GM12874 (cell line): ENCODE measurements around the gene HELZ2.

Experiments used
- TF ChIP-seq, protein P1 (sequence below): IDR thresholded peaks from 2 replicates; pipeline ENCODE4 v1.5.1; 2011; ENCODE audit warnings: low read depth, mild to moderate bottlenecking, control low read depth, low read length, moderate library complexity; ENCODE audit not compliant: insufficient read depth

Gene HELZ2

DNA sequence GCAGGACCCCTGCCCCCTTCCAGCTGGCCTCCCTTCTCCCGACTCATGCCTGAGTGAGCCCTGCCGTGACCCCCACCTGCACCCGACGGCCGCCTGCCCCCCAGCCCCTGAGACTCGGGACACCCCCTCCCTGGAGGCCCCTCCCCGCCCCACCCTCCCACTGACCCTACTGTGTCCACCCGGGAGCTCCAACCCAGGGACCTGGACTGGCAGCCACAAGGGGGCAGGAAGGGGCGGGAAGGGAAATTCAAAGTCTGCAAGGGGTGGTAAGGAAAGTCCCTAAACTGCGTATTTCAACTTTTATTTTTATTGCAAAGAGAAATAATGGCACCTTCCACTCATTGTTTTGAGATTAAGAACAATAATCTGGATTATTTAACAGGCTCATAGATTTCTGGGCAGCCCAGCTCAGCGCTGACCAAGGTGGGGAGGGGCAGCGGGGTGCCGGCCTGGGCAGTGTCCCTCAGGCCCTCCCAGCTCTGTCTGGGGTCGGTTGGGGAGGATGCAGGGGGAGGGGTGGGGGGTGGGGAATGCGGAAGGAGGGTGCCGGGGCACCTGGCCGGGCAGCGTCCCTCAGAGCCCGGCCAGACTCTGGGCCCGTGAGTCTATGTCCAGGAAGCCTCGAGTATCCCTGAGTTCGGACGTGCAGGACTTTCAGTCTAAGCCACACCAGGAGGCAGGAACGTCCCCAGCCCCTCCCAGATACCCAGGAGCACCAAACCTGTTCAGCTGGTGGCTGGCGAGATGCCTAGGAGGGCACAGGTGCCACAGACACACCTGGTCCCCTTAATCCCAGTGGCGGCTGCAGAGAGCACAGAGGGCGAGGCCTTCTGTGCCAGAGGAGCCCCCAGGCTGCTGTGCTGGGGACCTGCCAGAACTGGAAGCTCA lies 35.6 kb downstream of the HELZ2 start:
- TF ChIP-seq, protein P1, sequence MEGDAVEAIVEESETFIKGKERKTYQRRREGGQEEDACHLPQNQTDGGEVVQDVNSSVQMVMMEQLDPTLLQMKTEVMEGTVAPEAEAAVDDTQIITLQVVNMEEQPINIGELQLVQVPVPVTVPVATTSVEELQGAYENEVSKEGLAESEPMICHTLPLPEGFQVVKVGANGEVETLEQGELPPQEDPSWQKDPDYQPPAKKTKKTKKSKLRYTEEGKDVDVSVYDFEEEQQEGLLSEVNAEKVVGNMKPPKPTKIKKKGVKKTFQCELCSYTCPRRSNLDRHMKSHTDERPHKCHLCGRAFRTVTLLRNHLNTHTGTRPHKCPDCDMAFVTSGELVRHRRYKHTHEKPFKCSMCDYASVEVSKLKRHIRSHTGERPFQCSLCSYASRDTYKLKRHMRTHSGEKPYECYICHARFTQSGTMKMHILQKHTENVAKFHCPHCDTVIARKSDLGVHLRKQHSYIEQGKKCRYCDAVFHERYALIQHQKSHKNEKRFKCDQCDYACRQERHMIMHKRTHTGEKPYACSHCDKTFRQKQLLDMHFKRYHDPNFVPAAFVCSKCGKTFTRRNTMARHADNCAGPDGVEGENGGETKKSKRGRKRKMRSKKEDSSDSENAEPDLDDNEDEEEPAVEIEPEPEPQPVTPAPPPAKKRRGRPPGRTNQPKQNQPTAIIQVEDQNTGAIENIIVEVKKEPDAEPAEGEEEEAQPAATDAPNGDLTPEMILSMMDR: no peak

DNA sequence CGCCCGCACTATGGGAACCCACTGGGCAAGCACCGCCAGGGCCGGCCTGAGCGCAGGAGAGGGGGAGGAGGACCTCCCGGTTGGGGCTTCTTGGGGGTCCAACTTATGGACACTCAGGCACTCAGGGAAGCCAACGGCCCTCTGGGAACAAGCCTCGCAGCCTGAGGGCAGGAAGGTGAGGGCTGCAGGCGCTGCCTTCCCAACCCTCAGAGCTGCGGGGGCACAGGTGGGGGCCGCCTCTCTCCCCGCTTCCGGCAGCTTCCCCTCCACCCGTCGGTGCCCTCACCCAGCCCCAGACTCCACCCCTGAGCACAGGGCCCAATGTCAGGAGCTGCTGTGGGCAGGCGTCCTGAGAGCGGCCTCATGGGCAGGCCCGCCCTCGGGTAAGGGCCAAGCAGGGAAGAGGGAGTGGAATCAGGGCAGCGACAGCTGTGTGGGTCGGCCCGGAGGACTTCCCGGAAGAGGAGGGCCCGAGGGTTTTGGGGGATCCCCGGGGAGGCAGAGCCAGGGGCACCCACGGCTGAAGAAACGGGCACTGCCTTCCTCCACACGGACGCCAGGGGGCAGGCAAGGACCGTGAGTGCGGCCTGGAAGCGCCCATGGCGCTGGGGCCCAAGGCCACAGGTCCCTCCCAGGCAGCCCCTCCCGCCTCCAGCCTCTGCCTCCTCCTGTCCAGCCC lies 36.4 kb downstream of the HELZ2 start:
- TF ChIP-seq, protein P1: peak; percentile 98

DNA sequence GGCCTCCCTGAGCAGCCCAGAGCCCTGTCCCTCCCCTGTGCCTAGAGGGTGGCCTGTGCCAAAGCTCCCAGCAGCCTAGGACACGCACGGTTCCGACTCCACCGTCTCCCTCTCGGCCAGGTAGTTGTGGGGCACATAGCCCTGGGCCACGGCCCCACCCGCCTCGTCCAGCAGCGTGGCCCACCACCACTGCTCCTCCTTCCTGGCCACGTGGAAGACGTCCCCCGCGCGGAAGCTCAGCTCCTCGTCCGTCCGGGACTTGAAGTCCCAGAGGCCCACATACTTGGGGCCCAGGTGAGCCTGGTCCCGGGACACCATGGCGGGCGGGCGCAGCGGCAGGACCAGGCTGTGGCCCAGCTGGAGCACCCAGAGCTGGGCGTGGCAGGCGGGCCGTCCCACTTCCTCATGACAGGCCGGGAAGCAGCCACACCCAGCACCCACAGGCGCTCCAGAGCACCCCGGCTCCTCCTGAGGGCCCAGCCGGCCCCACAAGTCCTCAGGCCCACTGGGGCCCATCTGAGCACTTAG lies 37.0 kb downstream of the HELZ2 start, which contains the start of gene PTK6:
TSS of gene PTK6 (minus strand) at position 380 of the 528 bp plus-strand sequence. CDS start at position 318, 62 bp downstream.
- TF ChIP-seq, protein P1: no peak

DNA sequence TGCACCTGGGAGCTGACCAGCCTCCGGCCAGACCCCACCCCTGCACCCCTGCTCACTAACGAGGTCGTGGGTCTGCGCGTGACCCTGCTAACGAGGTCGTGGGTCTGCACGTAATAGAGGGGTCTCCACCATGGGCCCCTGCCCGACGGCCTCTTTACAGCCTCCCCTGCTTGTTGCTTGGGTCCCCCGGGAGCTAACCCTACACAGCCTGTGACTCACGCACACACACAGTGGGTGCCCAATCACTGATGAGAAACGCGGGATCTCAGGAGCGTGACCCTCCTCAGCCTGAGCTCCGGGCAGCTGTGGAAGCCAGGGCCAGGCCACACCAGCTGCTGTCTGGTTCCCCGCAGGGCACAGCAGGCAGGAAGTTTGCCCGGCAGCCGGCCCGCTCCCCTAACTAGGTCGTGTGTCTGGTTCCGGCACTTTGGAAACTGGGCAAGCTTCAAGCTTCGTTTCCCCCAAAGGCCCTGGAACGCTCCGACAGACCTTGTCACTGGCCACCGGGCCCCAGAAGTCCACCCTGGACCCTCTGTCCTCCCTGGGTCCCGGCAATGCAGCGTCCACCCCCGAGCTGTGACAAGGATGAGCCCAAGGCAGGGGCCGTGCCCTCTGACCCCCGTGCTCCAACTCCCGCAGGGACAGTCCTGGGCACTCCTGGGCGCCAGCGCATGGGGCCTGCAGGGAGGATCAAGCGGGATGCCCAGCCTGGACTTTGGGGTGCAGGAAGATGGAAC lies 37.6 kb downstream of the HELZ2 start:
- TF ChIP-seq, protein P1: no peak

DNA sequence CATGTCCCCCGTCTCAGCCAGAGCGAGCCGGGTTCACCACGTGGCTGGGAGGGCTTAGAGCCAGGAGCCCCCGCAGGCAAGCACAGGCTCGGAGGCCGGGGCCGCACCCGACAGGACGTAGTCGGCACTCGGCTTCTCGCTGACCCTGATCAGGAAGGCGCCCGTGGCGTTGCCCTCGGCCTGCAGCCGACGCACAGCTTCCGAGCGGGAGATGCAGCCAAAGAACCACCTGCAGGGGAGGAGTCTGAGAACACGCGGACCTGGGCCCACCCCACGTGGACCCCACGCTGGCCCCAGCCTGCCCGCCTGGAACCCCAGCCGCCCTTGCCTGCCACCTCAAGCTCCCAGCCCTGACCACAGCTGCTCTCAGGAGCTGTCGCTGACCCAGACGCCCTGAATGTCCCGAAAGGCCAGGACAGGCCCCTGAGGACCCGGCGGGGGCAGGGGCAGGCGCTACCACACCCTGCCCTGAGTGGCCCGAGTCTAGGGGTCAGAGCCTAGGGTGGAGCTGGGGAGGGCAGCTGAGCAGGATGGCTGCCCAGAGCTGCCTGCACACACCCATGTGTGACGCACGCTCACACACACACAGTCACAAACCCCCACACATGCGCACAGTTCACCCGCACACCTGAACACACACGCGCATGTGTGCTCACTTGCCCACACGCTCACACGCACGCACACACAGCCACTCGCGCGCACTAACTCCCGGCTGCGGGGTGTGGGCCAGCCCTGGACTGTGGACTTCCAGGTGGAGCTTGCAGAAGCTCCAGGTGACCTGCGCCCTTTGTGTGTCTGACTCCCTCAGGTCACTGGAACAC lies 39.0 kb downstream of the HELZ2 start:
- TF ChIP-seq, protein P1: no peak

DNA sequence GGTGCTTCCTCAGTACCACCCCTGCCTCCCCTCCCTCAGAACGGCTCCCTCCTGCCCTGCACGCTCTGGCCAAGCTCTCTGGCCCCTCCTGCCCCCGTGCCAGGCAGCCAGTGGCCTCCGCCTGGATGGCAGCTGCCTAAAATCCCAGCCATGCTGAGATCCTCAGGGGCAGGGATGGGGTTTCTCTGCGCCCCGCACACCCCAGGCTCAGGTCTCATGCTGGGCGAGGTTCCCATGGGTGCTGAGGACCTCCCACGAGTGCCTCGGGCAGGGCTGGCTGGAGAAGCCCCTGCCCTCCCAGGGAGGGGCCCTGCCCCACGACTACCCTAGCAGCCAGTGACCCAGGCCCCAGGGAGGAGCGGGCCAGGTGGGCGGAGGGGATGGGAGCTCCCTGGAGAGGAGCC lies 39.6 kb downstream of the HELZ2 start:
- TF ChIP-seq, protein P1: no peak
